Duodenal mucosa (tissue), 2 donors: ENCODE data around the gene C1orf141.

Experiments
- H3K27ac ChIP-seq: one replicate; pipeline ENCODE4 v1.7.0; 2013; ENCODE audit warnings: low read depth, low read length
- H3K27me3 ChIP-seq, 2 donors: one replicate each; pipeline ENCODE4 v1.7.0; 2013; ENCODE audit warnings: low read length in 2 of 2, control low read depth in 1 of 2; ENCODE audit not compliant: insufficient read depth in 2 of 2, control insufficient read depth in 1 of 2
- H3K36me3 ChIP-seq, 2 donors: one replicate each; pipeline ENCODE4 v1.7.0; 2013; ENCODE audit warnings: low read length in 2 of 2, control low read depth in 1 of 2; ENCODE audit not compliant: insufficient read depth in 2 of 2, control insufficient read depth in 1 of 2
- H3K4me1 ChIP-seq, 2 donors: one replicate each; pipeline ENCODE4 v1.7.0; 2013; ENCODE audit warnings: low read length in 2 of 2, control low read depth in 1 of 2; ENCODE audit not compliant: insufficient read depth in 2 of 2, control insufficient read depth in 1 of 2
- H3K4me3 ChIP-seq, 2 donors: one replicate each; pipeline ENCODE4 v1.7.0; 2013; ENCODE audit warnings: low read length in 2 of 2, low read depth in 1 of 2
- H3K9ac ChIP-seq, 2 donors: one replicate each; pipeline ENCODE4 v1.7.0; 2013; ENCODE audit warnings: low read length in 2 of 2, low read depth in 1 of 2
- H3K9me3 ChIP-seq, 2 donors: one replicate each; pipeline ENCODE4 v1.7.0; 2013; ENCODE audit warnings: low read length in 2 of 2, control low read depth in 1 of 2; ENCODE audit not compliant: control insufficient read depth in 1 of 2

The C1orf141 gene

GRCh38 chr1:67051196-67051595, 83.6 kb downstream of the C1orf141 start:
- Histone ChIP-seq H3K27ac (no peak overlapping the region), H3K36me3 (peaks cover 11 to 43% of the 10 kb centered on the region in 2 donors), H3K4me1 (peaks cover 14 to 15% of the 10 kb centered on the region in 2 donors), H3K27me3 (no peaks in the 10 kb centered on the region), H3K9ac (no peak overlapping the region), H3K4me3 (no peak overlapping the region), H3K9me3 (no peaks in the 10 kb centered on the region)

GRCh38 chr1:67044631-67045270, 90.0 kb downstream of the C1orf141 start:
- no peak overlapping the region for H3K9ac ChIP-seq
- H3K4me3 ChIP-seq: no peak overlapping the region
- no peaks in the 10 kb centered on the region for H3K27me3 ChIP-seq
- peaks cover 0 to 10% of the 10 kb centered on the region in 2 donors for H3K4me1 ChIP-seq
- no peaks in the 10 kb centered on the region for H3K9me3 ChIP-seq
- peaks cover 23 to 84% of the 10 kb centered on the region in 2 donors for H3K36me3 ChIP-seq
- H3K27ac ChIP-seq: no peak overlapping the region

GRCh38 chr1:67043366-67043765, 91.4 kb downstream of the C1orf141 start:
- peaks cover 0 to 10% of the 10 kb centered on the region in 2 donors for H3K4me1 ChIP-seq
- H3K9ac ChIP-seq: no peak overlapping the region

More at GRCh38 chr1:67043366-67043765, 91.4 kb downstream of the C1orf141 start:
- Histone ChIP-seq H3K36me3 (peaks cover 20 to 79% of the 10 kb centered on the region in 2 donors), H3K9me3 (no peaks in the 10 kb centered on the region), H3K27ac (no peak overlapping the region), H3K4me3 (no peak overlapping the region), H3K27me3 (no peaks in the 10 kb centered on the region)
